HFF-Myc (cell line): ENCODE results near the gene PALD1.
"Not testable (repeated sequence)": the region's sequence is repeated elsewhere in the genome, so short reads cannot be mapped to it uniquely, and the experiment has no call there.

ENCODE experiments used
- DNase-seq: peaks from one replicate; pipeline ENCODE4 v3.0.0-alpha.2; 2011; ENCODE audit warnings: low read depth; ENCODE audit errors: extremely low read depth
- H3K4me3 ChIP-seq: replicated peaks from 2 replicates; pipeline ENCODE4 v1.5.1; 2011; ENCODE audit warnings: low read depth, mild to moderate bottlenecking, control low read depth, low read length
- CTCF ChIP-seq: IDR thresholded peaks from 2 replicates; pipeline ENCODE4 v1.5.1; 2012; ENCODE audit warnings: mild to moderate bottlenecking, low read depth, low read length, control low read depth; ENCODE audit errors: missing control alignments

Gene PALD1

GRCh38 chr10:70481831-70482530, 3.4 kb downstream of the PALD1 start:
- no peak for DNase-seq
- H3K4me3 ChIP-seq, result no peak overlapping the region
- TF ChIP-seq CTCF, result no peak

- H3K4me3 ChIP-seq, result no peak overlapping the region
- DNase-seq, result no peak
- no peak for TF ChIP-seq CTCF
Observed at GRCh38 chr10:70482982-70483760, 4.6 kb downstream of the PALD1 start.

- not testable (repeated sequence) for H3K4me3 ChIP-seq
Observed at GRCh38 chr10:70483872-70484271, 5.3 kb downstream of the PALD1 start.

GRCh38 chr10:70487824-70488223, 9.3 kb downstream of the PALD1 start:
- H3K4me3 ChIP-seq, result no peak overlapping the region
- no peak for DNase-seq
- TF ChIP-seq CTCF, result no peak

More at GRCh38 chr10:70483872-70484271, 5.3 kb downstream of the PALD1 start:
- not testable (repeated sequence) for DNase-seq

GRCh38 chr10:70490142-70490541, 11.6 kb downstream of the PALD1 start:
- H3K4me3 ChIP-seq, result no peak overlapping the region
- no peak for DNase-seq
- TF ChIP-seq CTCF, result no peak

- DNase-seq, result no peak
- TF ChIP-seq CTCF, result no peak
- H3K4me3 ChIP-seq, result no peak overlapping the region
Observed at GRCh38 chr10:70491614-70492013, 13.0 kb downstream of the PALD1 start.
